GM20000 (cell line): Measurements from ENCODE around the gene MLX.
A peak's percentile ranks its signal among the peaks of the same experiment; 100 is the strongest.

ENCODE experiments used
- DNase-seq: peaks from one replicate; pipeline ENCODE4 v3.0.0; 2012; ENCODE audit warnings: low spot score
- CTCF ChIP-seq: IDR thresholded peaks from 2 replicates; pipeline ENCODE4 v1.5.1; 2012; ENCODE audit warnings: mild to moderate bottlenecking, control low read depth; ENCODE audit errors: extremely low read depth, missing control alignments

Gene MLX

GRCh38 chr17:42566883-42567573 lies at the start of gene MLX:
MLX (plus strand) TSS chr17:42567100; CDS start chr17:42567125, 25 bp downstream.
- peak; percentile 100 for DNase-seq

GRCh38 chr17:42517516-42517915 lies 49.4 kb upstream of the MLX start:
- peak; percentile 93 for TF ChIP-seq CTCF
- peak; percentile 73 for DNase-seq

More at GRCh38 chr17:42566883-42567573, at the start of gene MLX:
- no peak for TF ChIP-seq CTCF

GRCh38 chr17:42518046-42518754 lies 48.7 kb upstream of the MLX start:
- TF ChIP-seq CTCF, result no peak
- DNase-seq, result no peak

- TF ChIP-seq CTCF, result no peak
- DNase-seq, result no peak
Measured at GRCh38 chr17:42518755-42519545, 48.0 kb upstream of the MLX start.

- no peak for DNase-seq
- no peak for TF ChIP-seq CTCF
Measured at GRCh38 chr17:42519546-42520491, 47.1 kb upstream of the MLX start.

GRCh38 chr17:42520540-42520951 lies 46.4 kb upstream of the MLX start:
- no peak for DNase-seq
- peak; percentile 11 for TF ChIP-seq CTCF
